HL-60/S4 treated with retinoic acid at 250 ng/mL for 4 days and 3 days (cell line): ENCODE measurements around the gene FGGY.

Experiments
- in situ Hi-C: fragments of 300-500 bp; cut with MboI; formaldehyde crosslinking; loops from 2 replicates; pipeline ENCODE4 v1.7.0; 2022; ENCODE audit warnings: low sequenced_read_pairs

Gene FGGY

DNA sequence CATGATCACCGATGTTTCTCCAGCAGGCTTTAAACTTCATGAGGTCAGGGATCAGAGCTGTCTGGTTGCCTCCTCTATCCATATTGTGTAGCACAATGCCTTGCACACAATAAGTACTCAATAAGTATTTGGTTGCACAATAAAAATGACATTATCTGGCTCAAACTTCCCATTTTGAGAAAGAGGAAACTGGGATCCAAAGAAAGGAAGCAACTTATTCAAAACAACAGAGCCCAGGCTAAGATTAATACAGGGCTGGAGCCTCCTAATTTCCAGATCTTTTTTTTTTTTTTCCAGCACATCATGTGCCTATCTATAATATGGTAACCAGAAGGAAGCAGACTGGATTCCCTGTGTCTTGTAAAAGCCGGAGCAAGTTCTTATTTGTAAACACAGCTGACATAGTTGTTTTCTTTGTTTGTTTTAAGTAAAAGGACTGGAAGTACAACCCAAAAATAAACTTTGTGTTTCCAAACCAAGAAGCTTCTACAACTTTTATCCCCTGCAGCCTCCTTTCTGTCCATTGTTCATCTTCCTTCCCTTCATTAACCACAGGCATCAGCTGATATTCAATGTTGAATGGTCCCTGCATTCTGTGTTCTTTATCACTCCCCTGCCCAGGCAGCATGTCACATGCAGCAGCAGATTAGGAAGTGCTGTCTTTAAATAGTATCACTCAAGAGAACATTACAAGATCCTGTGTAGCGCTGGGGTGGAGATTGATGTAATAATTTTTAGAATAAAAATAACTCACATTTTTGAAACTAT, 446.6 kb downstream of the FGGY start:
- in situ Hi-C loops = no loop called here

- in situ Hi-C loops = no loop called here
These were observed 450.6 kb downstream of the FGGY start for GRCh38 chr1:59747420-59748024.

- in situ Hi-C loops = no loop called here
These were observed 451.2 kb downstream of the FGGY start for GRCh38 chr1:59748123-59748522.

- in situ Hi-C loops = loop anchor here (25.0 kb wide), 1 partner anchor 1238 kb away; no protein-coding TSS in a partner anchor
These were observed 453.6 kb downstream of the FGGY start for GRCh38 chr1:59750328-59751003.

DNA sequence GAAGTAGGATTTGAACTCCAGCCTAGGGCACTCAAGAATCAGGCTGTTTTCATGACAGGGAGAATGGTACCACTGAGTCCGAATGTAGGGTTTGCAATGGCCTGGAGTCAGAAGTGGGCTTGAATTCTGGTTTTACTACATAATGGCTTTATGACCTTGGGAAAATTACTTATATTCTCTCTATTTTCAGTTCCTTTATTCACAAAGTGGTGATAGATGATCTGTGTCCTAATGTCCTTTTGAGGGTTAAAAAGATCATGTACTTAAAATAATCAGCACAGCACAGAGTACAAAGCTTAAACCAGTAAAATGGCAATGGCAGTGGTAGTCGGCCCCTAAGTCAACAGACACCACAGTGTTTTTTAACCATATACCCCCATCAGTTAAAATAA, 454.1 kb downstream of the FGGY start:
- in situ Hi-C loops = loop anchor here (25.0 kb wide), 1 partner anchor 1239 kb away; no protein-coding TSS in a partner anchor

- in situ Hi-C loops = loop anchor here (25.0 kb wide), 1 partner anchor 1240 kb away; no protein-coding TSS in a partner anchor
These were observed 454.9 kb downstream of the FGGY start for GRCh38 chr1:59751801-59752200.

DNA sequence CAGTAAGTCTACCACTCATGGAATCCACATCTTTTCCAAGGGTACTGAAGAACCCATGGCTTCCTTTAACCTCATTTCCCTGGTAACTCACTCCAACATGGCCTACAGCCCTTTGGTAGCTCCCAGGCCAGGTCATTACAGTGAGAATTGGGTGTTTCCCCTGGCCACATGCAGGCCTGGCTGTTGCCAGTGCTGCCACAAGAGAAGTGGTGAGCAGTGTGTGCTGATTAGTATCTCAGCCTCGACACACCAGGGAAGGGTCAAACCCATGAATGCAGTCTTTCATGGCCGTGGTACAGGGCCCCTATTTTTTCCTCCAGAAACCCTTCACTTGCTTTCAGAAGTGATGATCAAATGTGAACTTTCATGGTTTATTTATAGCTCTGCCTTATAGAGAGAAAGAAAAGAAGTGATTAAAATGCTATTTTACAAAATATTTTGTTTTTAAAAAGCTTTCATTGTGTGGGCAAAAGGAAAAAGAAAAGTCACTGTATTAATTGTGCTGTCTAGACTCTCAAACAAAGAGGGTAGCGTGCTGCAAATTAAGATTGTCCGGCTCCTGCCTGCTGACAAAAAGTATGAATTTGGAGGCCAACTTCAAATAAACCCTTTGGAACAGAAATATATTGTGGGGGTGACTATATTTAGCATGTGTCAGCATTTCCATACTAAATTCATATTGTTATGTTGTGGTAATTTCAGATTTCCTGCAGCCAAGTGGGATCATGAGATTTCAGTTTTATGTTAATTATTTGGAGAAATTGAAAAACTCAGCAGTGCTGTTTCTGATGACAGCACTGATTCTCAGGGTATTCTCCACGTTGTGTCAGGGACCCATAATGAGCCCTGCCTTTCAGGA, 455.9 kb downstream of the FGGY start:
- in situ Hi-C loops = loop anchor here (25.0 kb wide), 1 partner anchor 1240 kb away; no protein-coding TSS in a partner anchor

- in situ Hi-C loops = loop anchor here (25.0 kb wide), 1 partner anchor 1243 kb away; no protein-coding TSS in a partner anchor
These were observed 458.3 kb downstream of the FGGY start for GRCh38 chr1:59755069-59755685.

DNA sequence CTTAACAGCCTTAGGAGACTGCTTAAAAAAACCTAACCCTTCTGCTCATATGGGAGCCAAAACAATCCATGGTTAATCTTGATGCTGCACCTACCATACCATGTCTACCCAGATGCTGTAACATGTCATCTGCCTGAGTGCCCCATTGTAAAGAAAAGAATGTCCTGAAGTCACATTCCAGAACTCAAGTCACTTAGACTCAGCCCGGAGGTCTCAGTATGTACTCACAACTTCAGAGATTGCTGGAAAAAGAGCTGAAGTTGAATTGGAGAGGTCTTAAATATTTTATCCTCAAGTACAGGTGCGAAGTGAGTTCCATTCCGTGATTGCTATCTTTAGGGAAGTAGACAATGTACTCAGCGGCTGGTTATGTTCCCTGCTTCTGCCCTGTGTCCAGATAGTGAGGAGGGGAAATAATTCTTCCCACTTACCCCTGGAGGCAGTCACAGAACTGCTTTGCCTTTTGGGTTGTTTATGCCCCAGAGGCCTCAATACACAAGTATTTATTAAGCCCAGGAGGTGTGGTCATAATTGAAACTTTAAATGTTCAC, 460.4 kb downstream of the FGGY start:
- in situ Hi-C loops = loop anchor here (25.0 kb wide), 1 partner anchor 1245 kb away; no protein-coding TSS in a partner anchor

DNA sequence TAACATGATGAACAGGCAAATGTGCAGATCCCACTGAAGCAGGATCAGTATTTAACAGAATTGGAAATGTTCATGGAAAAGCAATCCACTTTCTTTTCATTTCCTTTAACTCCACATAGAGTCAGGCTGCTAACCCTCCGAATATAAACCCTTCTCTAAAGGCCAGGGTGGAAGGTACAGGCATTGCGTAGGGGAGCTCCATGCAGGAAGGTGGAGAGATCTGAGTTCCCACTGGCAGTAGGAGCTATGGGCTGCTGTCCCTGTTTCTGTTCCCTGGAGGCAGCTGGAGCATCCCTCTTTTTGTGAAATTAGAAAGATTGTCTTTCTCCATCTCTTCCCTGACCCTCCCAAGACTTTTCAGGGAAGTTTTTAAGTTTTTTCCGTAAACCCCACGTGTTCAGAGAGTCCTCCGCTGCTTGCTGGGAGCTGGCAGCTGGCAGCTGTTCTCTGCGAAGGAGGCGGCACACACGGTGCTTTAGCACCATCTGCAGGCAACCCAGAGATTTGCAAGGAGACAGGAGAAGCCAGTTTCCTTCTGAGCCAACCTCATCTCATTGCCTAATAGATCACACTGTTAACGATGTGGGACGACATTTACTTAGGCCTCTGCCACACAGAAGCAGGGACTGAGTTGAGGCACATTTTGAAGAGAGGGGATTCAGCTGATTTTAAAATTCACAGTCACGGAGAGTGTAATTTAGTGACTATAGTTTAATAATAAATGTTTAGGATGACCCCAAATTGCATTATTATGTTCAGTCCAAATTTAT, 462.4 kb downstream of the FGGY start:
- in situ Hi-C loops = loop anchor here (25.0 kb wide), 1 partner anchor 1247 kb away; no protein-coding TSS in a partner anchor

DNA sequence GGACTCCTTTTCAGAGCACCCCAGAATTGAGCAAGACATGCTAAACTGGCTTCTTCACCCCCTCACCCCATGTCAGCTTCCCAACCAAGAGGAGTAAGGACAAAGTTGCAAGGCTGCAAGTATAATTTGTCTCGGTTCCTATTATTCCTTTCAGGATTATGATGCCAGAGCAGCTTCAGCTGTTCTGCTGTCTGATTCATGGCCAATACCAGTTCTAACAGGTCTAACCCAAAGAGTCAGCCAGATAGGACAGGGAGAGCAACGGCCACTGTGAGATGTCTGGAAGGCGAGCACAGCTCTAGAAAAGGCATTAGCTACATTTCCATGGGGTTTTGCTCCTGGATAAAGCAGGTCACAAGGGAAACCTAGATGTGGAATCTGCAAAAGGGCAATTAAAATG, 464.5 kb downstream of the FGGY start:
- in situ Hi-C loops = loop anchor here (25.0 kb wide), 1 partner anchor 1249 kb away; no protein-coding TSS in a partner anchor

DNA sequence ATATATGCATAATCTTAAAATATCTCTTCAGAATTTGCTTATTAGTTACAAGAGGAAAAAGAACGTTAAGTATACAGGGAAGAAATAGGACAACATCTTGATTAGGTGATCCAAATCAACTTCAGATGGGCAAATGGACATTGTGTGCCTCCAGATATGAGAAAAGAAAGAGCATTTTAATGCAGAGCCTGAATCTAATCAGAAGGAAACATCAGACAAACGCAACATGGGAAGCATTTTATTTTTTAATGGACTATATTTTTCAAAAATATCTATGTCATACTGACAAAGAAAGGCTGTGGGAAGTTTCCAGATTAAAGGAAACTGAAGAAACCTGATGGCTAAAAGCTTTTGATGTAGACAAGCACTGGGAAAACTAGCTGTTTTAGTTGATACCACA, 466.5 kb downstream of the FGGY start:
- in situ Hi-C loops = loop anchor here (25.0 kb wide), 1 partner anchor 1251 kb away; no protein-coding TSS in a partner anchor

GRCh38 chr1:59765011-59765730, 468.3 kb downstream of the FGGY start:
- in situ Hi-C loops = loop anchor here (25.0 kb wide), 1 partner anchor 1253 kb away; no protein-coding TSS in a partner anchor

DNA sequence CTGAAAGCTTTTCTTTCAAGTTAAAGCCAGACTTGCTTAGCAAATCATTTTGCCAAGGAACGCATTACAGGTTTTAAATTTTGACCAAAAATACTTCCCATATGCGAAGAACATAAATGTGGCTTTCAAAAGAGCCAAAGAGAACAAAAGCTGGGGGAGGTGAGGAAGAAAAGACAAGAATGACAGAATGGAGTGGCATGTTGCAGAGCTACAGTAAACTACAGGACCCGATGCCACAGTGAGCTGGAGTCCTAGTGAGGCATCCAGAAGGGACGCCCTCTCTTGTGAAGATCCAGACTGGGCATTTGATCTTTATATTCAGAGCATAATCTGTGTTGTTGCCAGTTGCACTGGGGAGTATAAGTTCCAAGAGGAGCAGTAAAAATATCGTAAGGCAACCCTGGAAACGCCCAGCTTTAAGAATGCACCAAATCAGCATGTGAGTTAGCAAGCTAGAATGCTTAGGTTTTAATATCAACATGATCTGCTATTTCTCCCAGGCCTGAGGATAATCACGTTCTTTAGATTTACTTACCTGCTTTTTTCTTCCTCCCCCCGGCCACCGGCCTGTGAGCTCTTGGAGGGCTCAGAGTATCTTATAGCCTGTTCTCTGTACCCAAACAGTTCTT, 469.4 kb downstream of the FGGY start:
- in situ Hi-C loops = loop anchor here (25.0 kb wide), 1 partner anchor 1254 kb away; no protein-coding TSS in a partner anchor

DNA sequence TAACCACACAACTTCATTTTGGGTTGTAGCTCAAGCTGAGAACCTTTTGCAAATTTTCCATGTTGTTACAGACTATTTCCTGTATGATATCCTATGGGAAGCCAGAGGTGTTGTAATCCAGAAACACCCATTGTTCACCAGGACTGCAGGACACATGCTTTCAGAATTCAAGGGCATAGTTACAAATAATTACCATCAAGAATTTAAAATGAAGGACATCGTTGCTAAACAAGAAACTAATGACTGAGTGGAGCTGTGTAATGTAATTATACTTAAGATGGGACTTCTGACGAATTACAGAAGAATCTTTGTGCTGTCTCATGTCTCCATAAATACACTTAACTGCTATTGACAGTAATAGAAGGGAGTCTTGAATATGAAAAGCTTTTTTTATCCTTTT, 470.2 kb downstream of the FGGY start:
- in situ Hi-C loops = loop anchor here (25.0 kb wide), 1 partner anchor 1255 kb away; no protein-coding TSS in a partner anchor

GRCh38 chr1:59768792-59769735, 472.2 kb downstream of the FGGY start:
- in situ Hi-C loops = loop anchor here (25.0 kb wide), 1 partner anchor 1257 kb away; no protein-coding TSS in a partner anchor
